ENCODE results near the gene LGR4.
A peak's percentile ranks its signal among the peaks of the same experiment; 100 is the strongest.

LGR4 gene

DNA sequence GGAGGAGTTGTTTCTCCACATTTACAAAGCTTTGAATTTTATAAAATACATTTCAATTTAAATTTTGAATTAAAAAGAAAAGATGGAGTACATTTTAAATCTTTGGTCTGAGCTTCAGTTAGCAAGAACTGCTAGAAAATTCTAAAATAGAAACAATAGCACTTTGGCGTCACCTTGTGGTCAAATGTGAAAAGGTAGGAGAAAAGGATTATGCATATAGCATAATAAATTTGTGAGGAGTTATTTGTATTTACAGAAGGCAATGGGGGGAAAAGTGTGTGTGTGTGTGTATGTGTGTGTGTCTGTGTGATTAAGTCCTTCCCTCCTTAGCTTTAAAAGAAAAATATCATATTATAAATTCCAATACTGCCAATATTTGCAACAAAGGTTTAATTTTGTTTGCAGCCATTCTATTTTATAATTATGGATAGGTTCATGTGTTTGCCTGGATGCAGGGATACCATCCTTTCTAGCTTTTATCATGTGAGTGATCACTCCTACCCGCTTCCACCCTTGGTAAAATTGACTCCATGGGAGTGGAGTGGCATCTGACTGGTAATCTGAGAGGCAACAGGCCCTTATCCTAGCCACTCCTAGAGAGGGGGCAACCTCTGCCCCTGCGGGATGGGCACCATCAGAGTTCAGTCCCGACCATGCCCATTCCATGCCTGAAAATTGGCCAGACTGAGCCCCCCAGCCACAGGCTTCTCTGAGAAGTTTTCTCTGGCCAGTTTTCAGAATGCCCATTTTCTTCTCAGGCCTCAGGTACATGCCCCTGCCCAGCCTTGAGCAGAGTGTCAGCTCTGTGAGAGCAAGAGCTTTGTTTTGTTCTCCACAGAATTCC lies 13.6 kb upstream of the LGR4 start:
- DNase-seq: no peak

DNA sequence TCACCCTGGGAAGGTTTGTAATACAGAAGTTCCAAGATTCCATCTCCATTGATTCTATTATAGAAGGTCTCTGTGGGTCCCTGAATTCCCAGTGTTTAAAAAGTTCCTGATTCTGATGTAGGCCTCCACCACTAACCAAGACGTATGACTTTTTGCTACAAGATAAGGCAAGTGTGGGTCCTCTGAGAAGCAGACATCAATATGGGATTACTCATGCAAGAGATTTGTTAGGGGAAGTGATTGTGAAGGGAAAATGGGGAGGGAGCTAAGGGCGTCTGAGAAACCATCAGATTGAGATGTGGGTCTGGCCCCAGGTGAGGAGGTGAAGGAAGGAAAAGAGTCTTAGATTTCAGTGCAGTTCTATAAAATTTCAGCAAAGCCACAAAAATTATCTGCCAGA lies 10.2 kb upstream of the LGR4 start:
- DNase-seq: no peak

DNA sequence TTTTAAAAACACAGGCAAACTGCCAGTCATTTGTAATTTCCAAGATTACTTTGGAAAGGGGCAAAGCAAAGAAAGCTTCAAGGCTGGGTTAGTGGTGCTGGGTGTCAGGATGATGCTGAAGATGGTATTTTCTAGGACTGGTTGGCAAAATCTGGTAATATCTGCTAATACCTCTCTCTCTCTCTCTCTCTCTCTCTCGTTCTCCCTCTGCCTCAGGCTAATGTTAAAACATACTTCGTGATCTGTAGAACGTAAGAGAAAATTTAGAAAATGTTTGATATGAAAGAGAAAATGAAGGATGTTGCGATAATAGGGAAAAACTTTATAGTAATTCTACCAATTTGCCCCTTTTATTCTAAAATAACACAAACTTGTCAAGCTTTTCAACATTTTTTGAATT lies 9.4 kb upstream of the LGR4 start:
- DNase-seq: no peak

DNA sequence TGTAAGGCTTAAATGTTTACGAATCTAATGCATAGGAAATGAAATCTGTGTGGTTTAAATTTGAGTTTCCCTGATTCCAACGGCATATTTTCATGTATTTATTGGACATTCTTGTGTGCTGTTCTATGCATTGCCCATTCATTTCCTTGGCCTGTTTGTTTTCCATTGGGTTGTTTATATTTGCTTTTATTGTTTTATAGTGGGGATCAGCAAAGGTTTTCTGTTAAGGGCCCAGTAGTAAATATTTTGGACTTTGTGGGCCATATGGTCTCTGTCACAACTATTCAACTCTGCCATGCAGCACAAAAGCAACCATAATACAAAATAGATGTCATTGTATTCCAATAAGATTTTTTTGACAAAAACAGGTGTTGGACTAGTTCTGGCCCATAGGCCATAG lies 5.2 kb upstream of the LGR4 start:
- DNase-seq: no peak

DNA sequence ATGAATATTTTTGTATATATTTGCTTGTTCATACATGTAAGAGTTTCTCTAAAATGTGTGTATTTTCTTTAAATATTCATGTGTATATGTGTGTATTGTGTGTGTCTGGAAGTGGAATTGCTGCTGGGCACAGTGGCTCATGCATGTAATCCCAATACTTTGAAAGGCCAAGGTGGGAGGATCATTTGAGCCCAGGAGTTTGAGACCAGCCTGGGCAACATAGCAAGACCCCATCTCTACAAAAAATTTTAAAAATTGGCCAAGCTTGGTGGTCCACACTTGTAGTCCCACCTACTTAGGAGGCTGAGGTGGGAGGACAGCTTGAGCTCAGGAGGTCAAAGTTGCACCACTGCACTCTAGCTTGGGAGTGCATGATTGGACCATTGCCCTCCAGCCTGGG lies 4.7 kb upstream of the LGR4 start:
- no peak for DNase-seq

DNA sequence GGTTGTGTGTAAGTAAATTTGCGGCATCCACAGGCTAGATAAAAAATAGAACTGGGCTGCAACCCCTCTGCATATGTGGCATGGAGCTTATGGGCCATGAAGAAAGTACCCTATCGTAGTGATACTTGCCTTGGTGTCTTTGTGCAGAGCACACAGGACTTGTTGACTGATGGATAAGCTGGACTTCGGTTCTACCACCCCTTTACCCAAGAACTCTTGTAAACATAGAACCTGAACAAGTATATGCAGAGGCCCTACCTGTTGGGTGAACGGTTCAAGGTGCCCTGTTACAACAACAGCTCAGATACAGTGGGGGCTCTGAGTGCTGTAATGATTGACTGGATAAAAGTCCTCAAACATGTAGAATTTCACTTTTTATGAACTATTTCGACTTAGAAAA lies 3.0 kb upstream of the LGR4 start:
- DNase-seq: no peak

DNA sequence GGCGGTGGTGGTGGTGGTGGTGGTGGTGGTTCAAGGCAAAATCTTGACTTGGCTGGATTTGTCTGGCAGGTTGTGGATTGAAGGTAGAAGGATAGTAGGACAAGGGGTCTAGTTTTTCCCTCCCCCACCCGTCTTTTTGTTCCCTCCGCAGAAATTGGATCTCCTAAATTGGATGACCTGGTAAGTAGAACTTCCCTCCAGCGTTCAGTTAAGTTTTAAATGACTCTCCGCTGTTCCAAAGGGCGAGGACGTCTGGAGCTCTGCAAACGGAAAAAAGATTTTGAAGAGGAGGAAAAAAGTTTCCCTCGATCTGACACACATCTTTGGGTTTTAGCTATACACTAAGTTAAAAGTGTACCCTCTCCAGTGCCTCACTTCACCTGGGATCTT lies 422 bp upstream of the LGR4 start:
- DNase-seq: no peak

DNA sequence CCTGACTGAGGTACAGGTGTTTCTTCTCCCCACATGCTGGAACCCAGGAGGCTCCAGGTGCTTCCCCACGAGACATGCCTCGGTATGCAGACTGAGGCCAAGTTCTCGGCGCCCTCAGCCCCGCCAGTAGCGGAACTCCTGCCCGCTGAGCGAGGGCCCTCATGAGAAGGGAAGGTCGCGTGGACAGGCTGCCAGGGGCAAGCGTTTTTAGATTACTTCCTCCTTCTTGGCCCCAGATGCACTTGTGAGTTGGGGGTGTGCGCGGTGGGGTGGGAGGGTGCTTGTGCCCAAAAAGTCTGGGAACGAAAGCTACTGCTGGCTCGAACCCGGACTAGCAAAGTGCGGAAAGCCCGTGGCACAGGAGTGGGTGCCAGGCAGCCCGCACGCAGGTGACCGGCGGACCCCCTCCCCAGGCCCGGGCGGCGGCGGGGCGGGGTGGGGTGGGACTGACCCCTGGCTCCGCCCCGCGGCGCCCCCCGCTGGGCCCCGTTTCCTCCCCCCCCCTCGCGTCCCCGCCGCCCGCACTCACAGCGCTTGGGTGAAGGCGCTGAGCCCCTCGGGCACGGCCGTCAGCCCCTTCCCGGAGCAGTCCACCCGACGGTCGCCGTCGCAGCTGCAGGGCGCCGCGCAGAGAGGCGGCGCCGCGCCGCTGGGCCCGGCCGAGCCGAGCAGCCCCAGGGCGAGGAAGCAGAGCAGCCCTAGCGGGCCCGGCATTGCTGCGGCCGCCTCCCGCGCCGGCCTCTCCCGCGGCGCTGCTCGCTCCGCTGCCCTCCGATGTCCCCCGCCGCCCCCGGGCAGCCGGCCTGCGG lies 797 bp downstream of the LGR4 start:
- peak; percentile 9 for DNase-seq

DNA sequence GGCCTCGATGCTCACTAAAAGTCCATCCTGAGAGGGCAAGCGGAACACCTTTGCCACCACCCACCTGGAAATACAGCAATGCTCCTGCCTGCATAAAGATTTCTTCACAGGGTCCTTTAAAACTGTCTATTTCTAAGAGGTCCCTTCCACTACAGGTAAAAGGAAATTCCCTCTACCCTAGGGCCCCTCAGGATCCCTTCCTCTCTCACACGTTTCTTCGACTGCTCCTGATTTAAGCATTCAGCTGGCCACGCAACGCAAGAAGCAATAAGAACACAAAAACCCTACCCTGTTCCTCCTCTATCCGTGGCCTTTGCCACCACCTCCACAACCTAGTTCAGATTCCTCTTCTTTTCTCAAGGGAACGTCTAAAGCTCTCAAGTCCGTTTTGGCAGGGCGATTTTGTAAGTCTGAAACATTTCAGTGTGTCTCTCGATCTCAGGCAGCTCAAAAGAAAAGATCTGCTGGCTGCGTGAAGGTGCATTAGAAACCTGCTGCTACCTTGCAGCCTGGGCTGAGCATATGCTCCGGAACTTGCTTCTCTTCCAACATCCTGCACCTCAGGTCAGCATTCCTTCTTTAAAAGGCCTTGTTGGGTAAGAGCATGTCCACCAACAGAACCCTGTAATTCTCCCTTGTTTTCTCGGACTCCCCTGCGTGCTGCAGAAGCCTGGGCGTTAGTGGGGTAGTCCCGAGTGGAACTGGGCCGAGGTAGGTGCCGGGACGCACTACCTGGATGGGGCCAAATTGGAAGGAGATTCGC lies 1.6 kb downstream of the LGR4 start:
- DNase-seq: no peak

DNA sequence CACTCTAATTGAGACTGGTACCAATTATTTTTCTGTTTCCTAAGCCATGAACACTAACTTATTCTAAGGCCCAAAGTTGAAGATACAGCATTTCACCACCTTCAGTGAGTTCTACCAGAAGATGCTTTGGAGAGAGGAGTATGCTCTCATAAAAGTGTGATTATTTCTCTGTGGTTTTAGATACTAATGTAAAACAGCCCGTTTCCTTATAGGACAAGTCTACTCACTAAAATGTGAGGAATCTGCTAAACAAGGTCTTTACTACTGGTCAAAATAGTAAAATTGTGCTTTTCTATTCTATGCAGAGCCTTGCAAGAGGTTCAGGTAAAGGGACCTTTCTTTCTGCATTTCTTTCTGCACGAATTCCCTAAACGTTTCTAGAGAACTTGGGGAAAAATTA lies 2.4 kb downstream of the LGR4 start:
- no peak for DNase-seq

DNA sequence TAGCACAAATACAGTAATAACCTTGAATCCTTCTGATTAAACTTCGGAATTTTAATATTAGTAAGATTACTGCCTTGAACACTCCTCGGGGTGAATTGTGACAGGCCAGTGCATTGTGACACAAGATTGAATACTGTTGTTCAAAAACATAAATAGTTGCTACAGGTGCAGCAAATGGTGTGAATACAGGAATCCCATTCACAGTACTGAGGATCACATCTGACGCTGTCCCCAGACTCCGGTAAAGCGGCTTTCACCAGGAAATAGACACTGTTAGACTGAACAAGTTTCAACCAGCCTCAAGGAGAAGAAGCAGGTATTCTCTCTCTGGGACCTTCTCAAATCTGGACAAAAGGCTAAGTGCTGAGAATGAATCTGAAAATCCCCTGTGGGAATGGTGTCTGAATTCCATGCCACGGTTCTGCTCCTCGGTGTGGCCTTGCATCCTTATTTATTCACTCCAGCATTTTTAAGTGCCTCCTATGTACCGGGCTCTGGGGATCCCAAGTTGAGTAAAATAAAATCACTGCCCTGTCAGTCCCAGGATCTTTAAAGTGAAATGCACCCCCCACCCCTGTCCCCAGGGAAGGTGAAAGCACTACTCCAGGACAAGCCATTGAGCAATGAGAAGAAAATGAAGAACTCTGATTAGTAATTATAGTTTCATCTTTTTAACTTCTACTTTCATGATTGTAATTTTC lies 3.4 kb downstream of the LGR4 start:
- no peak for DNase-seq

DNA sequence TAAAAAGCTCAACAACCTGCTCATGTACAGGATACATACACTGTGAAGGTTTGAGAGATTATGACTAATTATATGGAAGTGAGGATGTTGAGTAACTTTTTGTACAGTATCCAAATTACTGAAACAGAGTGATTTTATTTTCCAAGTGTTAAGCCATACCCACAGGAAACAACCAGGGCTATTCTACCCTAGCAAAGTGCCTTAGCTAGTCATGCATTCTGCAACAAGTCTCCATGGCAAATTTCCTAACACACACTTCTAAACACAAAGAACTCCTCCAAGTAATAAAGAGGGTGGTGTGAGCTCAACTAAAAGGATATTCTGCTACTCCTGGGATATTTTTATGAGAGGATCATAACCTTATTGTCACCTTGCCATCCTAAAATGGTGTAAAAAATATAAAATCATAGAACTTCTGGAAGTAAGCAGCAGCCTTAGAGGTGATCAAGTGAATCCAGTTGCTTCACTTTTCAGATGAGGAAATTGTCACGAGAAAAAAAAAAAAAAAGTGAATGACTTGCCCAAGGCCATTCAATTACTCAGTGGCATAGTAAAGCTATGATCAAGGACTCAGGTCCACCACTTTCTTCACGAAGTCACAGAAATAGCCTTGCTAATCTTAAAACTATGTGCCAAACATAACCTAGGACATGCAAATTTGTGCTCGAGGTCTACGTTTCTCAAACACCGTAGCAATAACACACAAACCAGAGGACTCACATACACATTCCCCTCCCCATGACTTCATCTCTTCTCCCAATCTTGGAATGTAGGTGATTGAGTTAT lies 4.2 kb downstream of the LGR4 start:
- no peak for DNase-seq

DNA sequence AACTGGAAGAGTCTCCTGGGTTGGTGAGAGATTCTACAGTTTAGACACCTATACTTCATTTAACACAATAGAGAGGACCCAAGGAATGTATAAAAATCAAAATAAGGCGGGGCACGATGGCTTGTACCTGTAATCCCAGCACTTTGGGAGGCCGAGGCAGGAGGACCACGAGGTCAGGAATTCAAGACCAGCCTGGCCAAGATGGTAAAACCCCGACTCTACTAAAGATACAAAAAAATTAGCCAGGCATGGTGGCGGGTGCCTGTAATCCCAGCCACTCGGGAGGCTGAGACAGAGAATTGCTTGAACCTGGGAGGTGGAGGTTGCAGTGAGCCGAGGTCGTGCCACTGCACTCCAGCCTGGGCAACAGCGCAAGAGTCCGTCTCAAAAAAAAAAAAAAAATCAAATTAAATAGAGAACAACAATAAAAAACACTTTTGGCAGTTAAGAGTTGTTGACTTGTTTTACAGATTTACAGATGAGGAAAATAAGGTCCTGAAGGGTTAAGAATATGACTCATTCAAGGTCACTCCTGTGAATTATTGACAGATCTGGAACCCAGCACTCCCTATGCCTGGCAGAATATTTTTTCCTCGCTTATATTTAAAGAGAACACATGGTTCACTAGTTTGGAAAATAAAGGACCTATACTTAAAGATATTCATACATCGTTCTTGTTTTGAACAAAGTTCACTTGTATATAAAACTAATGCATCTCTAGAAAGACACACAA lies 5.2 kb downstream of the LGR4 start:
- DNase-seq: no peak

DNA sequence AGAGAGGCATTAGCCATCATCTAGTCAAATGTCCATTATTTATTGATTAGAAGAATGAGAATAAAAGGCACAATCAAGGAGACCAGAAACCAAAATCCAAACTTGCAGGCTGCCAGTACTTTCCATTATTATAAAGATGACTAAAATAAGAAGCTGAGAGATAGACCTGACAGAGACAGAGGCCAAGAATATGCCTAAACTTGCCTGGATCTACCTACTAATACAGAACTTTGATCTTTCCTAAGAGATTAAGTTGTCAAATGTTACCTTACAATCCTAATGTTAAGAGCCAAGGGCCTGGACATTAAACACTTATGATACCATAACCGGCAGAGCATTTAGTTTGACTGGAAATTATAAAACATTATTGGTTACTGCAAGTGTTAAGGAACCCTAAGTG lies 6.2 kb downstream of the LGR4 start:
- DNase-seq: no peak

DNA sequence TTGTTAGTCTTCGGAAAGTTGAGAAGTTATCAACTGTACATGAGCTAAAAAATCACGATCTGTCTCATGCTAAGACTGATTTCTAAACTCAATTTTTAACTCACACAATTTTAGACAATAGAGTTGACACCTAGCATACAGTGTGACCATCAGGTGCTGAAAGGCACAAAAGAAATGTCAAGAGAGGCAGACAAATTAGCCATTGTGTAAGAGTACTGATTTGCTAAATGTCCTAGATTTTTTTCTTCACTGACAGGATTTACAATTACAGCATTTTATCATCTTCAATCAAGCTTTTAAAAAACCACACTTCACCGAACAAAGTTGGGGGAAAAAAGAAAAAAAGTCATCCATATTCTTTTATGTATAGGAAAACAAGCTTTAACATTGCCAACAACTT lies 7.0 kb downstream of the LGR4 start:
- DNase-seq: no peak

DNA sequence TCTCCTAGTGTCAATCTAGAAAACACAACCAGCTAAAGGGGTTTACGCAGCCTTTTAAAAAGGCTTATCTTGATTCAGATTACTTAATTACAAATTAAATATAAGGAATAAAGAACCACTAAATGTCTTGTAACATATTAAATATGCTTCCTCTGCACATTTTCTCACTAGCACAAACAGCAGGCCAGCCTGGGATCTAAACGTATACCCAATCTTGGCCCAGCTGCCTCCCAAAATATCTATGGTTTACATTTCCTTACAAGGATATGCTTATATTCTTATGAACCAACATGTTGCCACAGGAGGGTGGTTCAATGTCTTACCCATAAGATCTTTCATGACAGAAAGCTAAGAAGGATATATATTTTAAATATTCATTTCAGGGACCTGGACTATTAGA lies 7.7 kb downstream of the LGR4 start:
- no peak for DNase-seq

DNA sequence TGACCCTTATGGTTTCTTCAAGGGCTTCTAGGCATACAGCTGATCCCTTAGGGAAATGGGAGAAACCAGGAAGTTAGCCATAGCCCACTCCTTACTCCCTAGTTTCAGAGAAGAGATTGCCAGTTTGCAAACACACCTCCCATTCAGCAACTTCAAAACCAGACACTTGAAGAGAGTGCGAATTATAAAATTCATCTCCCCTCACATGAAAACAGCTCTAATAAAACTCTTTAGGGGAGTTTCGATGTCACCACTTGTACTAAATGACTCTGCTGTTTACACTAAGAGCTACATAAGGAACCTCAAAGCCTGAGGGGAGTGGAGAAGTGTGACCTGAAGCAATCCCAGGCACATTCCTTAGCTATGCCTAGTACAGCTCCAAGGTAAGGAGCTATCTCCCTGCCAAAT lies 8.3 kb downstream of the LGR4 start:
- DNase-seq: no peak

DNA sequence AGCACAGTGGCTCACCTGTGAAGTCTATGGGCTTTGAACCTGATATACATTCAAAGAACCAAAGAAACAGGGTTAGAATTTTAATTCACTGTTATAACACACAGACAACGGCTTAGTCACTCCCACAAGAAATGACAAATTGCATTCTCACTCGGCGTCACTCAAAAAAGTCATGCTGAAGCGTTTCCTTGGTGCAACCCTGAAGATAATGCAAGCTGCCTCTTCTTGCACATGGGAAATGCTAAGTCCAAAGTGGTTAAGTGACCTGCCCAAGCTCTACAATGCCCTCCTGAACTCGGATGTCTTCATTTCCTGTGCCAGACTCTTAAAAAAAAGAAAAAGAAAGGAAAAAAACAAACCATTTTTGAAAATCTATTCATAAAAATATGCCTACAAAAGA lies 10.0 kb downstream of the LGR4 start:
- no peak for DNase-seq

DNA sequence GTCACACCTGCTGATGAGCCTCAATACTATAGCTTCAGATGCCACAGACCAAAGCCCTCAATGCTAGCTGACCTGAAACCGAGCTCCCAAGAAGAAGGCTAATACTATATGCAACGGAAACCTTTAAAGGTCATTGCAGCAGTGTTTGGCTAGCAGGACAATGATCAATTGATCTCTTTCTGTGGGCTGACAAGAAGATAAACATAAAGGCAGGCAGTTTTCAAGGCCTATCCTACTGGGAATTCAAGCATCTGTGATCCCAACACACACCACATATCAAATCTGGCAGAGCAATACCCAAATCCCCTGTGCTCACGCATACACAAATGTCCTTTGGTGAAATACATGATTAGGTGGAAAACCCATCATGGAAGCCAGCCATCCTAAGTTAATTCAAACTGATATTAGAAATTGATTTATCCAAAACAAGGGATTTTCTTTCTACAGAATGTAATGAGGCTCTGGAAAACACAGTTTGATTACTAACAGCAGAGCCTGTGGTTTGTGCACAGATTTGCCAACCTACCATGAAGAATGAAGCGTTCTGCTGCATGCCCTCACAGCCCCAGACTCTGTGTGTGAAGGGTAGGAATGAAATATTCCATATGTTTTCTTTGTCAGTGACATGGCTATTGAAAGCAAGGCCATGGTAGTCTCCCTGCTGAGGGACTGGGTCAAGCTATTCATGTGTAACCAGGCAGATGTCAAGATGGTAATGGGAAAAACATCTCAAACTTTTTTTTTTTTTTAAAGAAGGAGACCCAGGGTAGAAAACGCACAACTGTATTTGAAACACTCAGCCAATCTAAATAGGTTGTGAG lies 12.2 kb downstream of the LGR4 start:
- no peak for DNase-seq

DNA sequence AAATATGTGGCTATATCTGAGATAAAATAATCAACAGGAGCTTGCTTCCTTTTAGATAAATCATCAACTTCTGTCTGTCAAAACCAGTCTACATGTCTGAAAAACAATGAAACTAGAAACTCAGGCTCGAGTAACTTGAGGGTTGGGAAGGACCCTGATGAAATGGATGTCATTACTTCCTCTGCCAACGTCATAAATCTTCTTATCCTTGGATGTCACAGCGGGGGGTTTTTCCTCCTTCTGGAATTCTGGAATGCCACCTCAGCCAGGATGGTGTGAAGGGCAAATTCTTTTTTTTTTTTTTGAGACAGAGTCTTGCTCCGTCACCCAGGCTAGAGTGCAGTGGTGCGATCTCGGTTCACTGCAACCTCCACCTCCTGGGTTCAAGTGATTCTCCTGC lies 13.4 kb downstream of the LGR4 start:
- no peak for DNase-seq

DNA sequence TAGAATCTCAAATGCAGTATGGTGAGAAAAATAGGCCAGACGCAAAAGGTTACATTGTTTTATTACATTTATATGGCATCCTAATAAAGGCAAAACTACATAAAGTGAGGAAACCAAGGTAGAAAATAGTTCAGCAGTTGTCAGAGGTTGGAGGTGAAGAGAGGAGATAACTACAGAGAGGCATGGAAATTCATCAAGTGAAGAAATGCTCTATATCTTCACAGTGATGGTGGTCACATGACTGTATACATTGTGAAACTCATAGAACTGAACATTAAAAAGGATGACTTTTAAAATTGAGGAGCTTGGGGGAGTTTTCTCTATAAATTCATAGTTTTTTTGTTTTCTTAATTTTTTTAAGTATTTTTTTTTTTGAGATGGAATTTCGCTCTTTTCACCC lies 14.4 kb downstream of the LGR4 start:
- DNase-seq: no peak
